ENCODE data around the gene HAO1.

HAO1 gene

DNA sequence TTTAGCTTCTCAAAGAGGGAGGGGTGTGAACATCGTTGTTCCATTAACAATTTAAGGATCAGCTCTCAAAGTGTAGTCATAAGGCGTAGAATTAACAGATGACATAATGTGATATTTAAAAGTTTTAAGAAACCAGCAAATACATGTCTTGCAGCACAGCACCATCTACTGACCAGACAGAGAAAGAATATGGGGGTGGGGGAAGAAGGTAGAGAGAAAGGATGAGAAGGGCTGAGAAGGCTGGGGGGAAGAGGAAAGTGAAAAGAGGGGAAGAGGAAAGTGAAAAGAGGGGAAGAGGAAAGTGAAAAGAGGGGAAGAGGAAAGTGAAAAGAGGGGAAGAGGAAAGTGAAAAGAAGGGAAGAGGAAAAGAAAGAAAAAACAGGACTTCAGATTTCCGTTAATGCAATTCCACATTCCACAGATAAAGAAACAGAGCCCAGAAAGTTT lies 80.9 kb downstream of the HAO1 start:
- H3K4me3 ChIP-seq (ENCODE audit: low read depth, low read length), result no peak overlapping the region
- peak; percentile 35 for DNase-seq (ENCODE audit: low read depth)
- TF ChIP-seq, protein P1, sequence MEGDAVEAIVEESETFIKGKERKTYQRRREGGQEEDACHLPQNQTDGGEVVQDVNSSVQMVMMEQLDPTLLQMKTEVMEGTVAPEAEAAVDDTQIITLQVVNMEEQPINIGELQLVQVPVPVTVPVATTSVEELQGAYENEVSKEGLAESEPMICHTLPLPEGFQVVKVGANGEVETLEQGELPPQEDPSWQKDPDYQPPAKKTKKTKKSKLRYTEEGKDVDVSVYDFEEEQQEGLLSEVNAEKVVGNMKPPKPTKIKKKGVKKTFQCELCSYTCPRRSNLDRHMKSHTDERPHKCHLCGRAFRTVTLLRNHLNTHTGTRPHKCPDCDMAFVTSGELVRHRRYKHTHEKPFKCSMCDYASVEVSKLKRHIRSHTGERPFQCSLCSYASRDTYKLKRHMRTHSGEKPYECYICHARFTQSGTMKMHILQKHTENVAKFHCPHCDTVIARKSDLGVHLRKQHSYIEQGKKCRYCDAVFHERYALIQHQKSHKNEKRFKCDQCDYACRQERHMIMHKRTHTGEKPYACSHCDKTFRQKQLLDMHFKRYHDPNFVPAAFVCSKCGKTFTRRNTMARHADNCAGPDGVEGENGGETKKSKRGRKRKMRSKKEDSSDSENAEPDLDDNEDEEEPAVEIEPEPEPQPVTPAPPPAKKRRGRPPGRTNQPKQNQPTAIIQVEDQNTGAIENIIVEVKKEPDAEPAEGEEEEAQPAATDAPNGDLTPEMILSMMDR (IDR thresholded peaks at IDR 0.05; ENCODE audit: insufficient read depth, low read depth, low read length, missing control alignments), result peak; percentile 49

DNA sequence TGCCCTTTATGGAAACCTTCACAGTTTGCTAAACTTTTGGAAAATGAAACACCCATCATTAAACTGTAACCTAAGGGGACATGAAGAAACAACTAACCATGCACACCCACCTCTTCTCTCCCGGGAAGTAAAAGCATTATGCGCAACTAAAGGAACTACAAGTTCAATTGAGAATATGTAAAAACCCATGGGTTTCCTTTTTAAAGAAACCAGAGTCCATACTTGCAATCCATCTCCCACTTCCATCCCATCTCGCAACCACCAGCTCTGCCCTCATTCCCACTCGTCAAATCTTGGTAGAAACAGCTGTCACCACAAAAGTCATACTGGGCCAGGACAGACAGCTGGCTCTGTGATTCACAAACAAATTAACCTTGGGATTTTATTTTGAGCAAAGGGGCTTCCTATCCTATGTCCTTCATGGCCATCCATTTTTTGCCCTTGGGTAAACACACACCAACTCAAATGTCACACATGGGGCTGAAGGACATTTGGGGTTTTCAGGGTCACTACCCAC lies 81.5 kb downstream of the HAO1 start:
- DNase-seq (ENCODE audit: low read depth), result no peak

DNA sequence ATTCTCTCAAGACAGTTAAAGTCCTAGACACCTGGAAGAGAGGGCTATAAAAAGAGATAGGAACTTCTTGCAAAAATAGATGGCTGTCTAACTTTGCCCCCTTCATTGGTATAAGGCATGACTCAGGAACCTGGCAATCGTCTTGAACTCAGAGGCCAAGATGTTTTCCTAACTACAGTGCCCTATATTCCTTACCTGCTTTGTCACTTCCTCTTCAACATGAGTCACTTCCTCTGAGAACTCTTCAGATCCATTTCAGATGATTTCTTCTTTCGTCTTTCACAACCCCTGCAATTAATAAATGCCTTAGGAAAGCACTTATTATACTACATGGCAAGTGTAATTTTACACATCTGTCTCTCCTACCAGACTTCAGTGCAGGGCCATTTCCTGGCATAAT lies 83.5 kb downstream of the HAO1 start:
- TF ChIP-seq, protein P1 (IDR thresholded peaks at IDR 0.05; ENCODE audit: insufficient read depth, low read depth, low read length, missing control alignments), result no peak
- H3K4me3 ChIP-seq (ENCODE audit: low read depth, low read length), result no peak overlapping the region
- no peak for DNase-seq (ENCODE audit: low read depth)

More for the DNA sequence above, 81.5 kb downstream of the HAO1 start:
- no peak overlapping the region for H3K4me3 ChIP-seq (ENCODE audit: low read depth, low read length)
- TF ChIP-seq, protein P1 (IDR thresholded peaks at IDR 0.05; ENCODE audit: insufficient read depth, low read depth, low read length, missing control alignments), result no peak

DNA sequence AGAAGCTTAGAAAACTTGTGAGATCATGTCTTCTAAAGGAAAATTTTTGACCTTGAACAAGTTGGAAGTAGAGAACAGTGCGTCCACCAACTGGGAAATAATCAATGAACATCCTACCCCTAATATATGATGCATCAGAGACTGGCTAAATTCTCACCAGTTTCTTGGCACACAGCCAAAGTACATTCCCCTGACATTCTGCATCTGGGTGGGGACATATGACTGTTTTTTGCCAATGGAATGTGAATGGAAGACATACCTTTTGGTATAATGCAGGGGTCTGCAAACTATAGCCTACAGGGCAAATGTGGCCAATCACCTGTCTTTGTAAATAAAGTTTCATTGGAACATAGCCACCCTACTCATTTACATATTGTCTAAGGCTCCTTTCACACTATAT lies 84.7 kb downstream of the HAO1 start:
- H3K4me3 ChIP-seq (ENCODE audit: low read depth, low read length), result no peak overlapping the region
- TF ChIP-seq, protein P1 (IDR thresholded peaks at IDR 0.05; ENCODE audit: insufficient read depth, low read depth, low read length, missing control alignments), result no peak
- no peak for DNase-seq (ENCODE audit: low read depth)

DNA sequence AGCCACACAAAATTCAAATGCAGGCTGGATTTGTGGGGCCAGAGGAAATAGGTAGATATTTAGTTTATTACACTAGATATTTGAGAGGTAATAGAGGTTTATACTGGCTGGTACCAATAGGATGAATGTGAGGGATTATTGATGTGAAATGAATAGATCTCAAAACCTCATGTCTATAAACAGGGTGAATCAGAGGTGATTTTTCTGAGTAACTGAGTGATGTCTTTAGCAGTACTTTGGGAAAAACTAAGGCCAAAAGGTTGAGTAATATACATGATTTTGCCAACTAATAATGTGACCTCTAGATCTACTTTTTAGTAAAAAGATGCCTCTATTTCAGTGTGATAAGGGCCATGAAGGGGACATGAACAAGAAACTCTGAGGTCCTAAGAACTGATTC lies 86.8 kb downstream of the HAO1 start:
- H3K4me3 ChIP-seq (ENCODE audit: low read depth, low read length), result no peak overlapping the region
- TF ChIP-seq, protein P1 (IDR thresholded peaks at IDR 0.05; ENCODE audit: insufficient read depth, low read depth, low read length, missing control alignments), result no peak
- no peak for DNase-seq (ENCODE audit: low read depth)

DNA sequence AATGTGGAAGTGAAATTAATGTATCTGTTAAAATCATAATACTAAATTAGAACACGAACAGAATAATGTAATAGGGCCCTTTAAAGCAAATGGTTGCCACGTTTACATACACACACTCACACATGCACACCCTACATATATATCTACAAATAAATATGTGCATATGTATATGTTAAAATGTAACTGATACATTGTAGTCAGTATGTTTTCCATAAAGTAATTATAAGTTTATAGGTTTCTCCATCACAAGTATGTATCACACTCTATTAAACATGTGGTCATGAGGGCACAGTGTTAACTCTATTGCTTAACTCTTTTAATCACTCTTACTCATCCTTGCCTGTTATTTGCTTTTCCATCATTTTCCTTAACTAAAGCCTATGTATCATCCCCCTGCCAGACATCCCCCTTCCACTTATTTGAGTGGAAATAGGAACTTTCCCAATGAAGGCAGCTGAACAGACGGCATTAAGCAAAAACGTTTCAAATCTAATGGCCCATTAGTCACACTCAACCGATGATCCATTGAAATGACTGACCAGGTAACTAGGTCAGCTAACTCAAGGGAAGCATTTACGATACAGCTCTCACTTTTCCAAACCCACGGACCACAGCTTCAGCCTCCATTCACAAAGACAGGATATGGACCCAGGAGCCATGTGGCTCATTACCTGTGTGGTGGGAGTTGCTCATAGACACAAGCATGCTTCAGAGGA lies 89.3 kb downstream of the HAO1 start:
- H3K4me3 ChIP-seq (ENCODE audit: low read depth, low read length), result no peak overlapping the region
- TF ChIP-seq, protein P1 (IDR thresholded peaks at IDR 0.05; ENCODE audit: insufficient read depth, low read depth, low read length, missing control alignments), result no peak
- no peak for DNase-seq (ENCODE audit: low read depth)

DNA sequence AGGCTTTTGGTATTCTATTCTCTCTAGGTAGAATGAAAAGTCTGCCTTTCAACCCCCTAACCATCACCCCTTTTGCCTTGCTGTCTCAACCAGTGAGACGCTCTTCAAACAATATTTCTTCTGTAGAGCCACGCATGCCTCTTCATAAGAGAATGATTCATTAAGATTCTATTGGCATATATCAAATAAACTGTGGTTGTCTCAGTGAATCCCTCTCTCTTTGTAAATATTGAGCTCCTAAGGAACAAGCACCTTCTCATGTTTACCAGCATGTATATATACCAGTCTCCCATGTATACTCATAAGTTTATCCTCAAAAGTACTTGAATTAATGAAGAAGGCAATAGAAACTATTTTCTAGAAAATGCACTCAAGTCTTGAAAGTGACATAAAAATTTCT lies 90.6 kb downstream of the HAO1 start:
- TF ChIP-seq, protein P1 (IDR thresholded peaks at IDR 0.05; ENCODE audit: insufficient read depth, low read depth, low read length, missing control alignments), result no peak
- DNase-seq (ENCODE audit: low read depth), result no peak
- H3K4me3 ChIP-seq (ENCODE audit: low read depth, low read length), result no peak overlapping the region

Data from GM12865 (cell line).